Measurements from ENCODE around the gene SETBP1. TPM values are rescaled to one million over a fixed set of nuclear protein-coding genes. Genes with fewer than 3 reads are reported as not detected.

Gene SETBP1
- total and polyA plus RNA-seq, 2 of the 8 experiments (the other 6 are each of a cell fraction or from before 2014, with no cell fraction given) = 2.0 to 6.5 TPM

DNA sequence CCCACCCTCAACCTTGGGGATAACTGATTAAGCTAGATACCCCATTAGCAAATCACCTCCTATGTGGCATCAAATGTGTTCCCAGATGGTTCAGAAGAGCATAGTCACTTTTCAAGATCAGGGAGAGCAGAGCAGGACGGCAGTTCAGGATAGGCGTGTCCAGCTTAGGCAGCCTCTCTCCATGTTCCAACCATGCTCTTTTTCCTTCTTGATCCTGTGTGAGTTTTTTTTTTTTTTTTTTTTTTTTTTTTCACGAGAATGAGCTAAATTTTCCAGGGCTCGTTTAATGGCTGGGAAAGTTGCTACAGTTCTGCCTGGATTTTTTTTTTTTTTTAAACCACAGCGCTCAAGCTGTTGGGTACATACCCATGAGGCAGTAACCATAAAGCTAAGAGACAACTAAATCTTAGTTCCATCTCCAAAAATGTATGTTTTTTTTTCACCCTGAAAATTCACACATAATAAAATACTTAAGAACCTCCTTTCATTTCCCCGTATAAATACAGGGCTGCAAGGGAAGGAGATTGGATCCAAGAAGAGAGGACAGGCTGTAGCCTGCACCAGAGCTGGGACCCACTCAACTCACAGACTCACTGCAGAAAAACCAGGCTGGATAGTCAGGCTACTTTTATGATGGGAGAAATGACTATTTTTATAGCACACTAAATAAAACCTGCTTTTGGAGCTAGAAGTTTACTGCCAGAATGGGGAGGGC lies 244.3 kb downstream of the SETBP1 start (continued):
- TF ChIP-seq, protein P1, sequence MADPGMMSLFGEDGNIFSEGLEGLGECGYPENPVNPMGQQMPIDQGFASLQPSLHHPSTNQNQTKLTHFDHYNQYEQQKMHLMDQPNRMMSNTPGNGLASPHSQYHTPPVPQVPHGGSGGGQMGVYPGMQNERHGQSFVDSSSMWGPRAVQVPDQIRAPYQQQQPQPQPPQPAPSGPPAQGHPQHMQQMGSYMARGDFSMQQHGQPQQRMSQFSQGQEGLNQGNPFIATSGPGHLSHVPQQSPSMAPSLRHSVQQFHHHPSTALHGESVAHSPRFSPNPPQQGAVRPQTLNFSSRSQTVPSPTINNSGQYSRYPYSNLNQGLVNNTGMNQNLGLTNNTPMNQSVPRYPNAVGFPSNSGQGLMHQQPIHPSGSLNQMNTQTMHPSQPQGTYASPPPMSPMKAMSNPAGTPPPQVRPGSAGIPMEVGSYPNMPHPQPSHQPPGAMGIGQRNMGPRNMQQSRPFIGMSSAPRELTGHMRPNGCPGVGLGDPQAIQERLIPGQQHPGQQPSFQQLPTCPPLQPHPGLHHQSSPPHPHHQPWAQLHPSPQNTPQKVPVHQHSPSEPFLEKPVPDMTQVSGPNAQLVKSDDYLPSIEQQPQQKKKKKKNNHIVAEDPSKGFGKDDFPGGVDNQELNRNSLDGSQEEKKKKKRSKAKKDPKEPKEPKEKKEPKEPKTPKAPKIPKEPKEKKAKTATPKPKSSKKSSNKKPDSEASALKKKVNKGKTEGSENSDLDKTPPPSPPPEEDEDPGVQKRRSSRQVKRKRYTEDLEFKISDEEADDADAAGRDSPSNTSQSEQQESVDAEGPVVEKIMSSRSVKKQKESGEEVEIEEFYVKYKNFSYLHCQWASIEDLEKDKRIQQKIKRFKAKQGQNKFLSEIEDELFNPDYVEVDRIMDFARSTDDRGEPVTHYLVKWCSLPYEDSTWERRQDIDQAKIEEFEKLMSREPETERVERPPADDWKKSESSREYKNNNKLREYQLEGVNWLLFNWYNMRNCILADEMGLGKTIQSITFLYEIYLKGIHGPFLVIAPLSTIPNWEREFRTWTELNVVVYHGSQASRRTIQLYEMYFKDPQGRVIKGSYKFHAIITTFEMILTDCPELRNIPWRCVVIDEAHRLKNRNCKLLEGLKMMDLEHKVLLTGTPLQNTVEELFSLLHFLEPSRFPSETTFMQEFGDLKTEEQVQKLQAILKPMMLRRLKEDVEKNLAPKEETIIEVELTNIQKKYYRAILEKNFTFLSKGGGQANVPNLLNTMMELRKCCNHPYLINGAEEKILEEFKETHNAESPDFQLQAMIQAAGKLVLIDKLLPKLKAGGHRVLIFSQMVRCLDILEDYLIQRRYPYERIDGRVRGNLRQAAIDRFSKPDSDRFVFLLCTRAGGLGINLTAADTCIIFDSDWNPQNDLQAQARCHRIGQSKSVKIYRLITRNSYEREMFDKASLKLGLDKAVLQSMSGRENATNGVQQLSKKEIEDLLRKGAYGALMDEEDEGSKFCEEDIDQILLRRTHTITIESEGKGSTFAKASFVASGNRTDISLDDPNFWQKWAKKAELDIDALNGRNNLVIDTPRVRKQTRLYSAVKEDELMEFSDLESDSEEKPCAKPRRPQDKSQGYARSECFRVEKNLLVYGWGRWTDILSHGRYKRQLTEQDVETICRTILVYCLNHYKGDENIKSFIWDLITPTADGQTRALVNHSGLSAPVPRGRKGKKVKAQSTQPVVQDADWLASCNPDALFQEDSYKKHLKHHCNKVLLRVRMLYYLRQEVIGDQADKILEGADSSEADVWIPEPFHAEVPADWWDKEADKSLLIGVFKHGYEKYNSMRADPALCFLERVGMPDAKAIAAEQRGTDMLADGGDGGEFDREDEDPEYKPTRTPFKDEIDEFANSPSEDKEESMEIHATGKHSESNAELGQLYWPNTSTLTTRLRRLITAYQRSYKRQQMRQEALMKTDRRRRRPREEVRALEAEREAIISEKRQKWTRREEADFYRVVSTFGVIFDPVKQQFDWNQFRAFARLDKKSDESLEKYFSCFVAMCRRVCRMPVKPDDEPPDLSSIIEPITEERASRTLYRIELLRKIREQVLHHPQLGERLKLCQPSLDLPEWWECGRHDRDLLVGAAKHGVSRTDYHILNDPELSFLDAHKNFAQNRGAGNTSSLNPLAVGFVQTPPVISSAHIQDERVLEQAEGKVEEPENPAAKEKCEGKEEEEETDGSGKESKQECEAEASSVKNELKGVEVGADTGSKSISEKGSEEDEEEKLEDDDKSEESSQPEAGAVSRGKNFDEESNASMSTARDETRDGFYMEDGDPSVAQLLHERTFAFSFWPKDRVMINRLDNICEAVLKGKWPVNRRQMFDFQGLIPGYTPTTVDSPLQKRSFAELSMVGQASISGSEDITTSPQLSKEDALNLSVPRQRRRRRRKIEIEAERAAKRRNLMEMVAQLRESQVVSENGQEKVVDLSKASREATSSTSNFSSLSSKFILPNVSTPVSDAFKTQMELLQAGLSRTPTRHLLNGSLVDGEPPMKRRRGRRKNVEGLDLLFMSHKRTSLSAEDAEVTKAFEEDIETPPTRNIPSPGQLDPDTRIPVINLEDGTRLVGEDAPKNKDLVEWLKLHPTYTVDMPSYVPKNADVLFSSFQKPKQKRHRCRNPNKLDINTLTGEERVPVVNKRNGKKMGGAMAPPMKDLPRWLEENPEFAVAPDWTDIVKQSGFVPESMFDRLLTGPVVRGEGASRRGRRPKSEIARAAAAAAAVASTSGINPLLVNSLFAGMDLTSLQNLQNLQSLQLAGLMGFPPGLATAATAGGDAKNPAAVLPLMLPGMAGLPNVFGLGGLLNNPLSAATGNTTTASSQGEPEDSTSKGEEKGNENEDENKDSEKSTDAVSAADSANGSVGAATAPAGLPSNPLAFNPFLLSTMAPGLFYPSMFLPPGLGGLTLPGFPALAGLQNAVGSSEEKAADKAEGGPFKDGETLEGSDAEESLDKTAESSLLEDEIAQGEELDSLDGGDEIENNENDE (IDR thresholded peaks at IDR 0.05; ENCODE audit: insufficient replicate concordance, low read length) = no peak
- TF ChIP-seq KDM1A (IDR thresholded peaks at IDR 0.05; ENCODE audit: borderline replicate concordance, low read length) (no peak), FOSL1 (IDR thresholded peaks at IDR 0.05; ENCODE audit: insufficient read depth, low read depth, low read length) (no peak)

All from H1 (cell line).